HG02763 (cell line): ENCODE measurements around the gene MYO1A.
"Not testable (repeated sequence)": the region's sequence is repeated elsewhere in the genome, so short reads cannot be mapped to it uniquely, and the experiment has no call there.

ENCODE experiments used
- ATAC-seq: cut with Tn5 transposase; IDR thresholded peaks from one replicate; pipeline ENCODE4 v1.9.1; 2021; ENCODE audit warnings: mild to moderate bottlenecking, moderate library complexity; ENCODE audit not compliant: unreplicated experiment

MYO1A gene

GRCh38 chr12:57048423-57049118 lies 1.4 kb downstream of the MYO1A start:
- no peak for ATAC-seq

GRCh38 chr12:57047981-57048380 lies 1.9 kb downstream of the MYO1A start:
- ATAC-seq: no peak

- no peak for ATAC-seq
Observed at GRCh38 chr12:57046947-57047890, 2.7 kb downstream of the MYO1A start.

- ATAC-seq: no peak
Observed at GRCh38 chr12:57046086-57046791, 3.7 kb downstream of the MYO1A start.

GRCh38 chr12:57044889-57045288 lies 5.0 kb downstream of the MYO1A start:
- ATAC-seq: no peak

GRCh38 chr12:57044468-57044867 lies 5.5 kb downstream of the MYO1A start:
- no peak for ATAC-seq

GRCh38 chr12:57042695-57043094 lies 7.2 kb downstream of the MYO1A start:
- no peak for ATAC-seq

GRCh38 chr12:57040750-57041149 lies 9.2 kb downstream of the MYO1A start:
- no peak for ATAC-seq

GRCh38 chr12:57040211-57040610 lies 9.7 kb downstream of the MYO1A start:
- ATAC-seq: no peak

GRCh38 chr12:57039016-57039798 lies 10.7 kb downstream of the MYO1A start:
- ATAC-seq: no peak

- ATAC-seq: no peak
Observed at GRCh38 chr12:57037264-57037663, 12.7 kb downstream of the MYO1A start.

GRCh38 chr12:57033431-57033830 lies 16.5 kb downstream of the MYO1A start:
- no peak for ATAC-seq

GRCh38 chr12:57031789-57032188 lies 18.1 kb downstream of the MYO1A start:
- no peak for ATAC-seq

- no peak for ATAC-seq
Observed at GRCh38 chr12:57031138-57031725, 18.7 kb downstream of the MYO1A start.

GRCh38 chr12:57029457-57029856 lies 20.5 kb downstream of the MYO1A start:
- ATAC-seq: no peak

GRCh38 chr12:57027805-57028153 lies 22.1 kb downstream of the MYO1A start:
- ATAC-seq: no peak

GRCh38 chr12:57027011-57027804 lies 22.7 kb downstream of the MYO1A start:
- ATAC-seq: no peak

- ATAC-seq: no peak
Observed at GRCh38 chr12:57025196-57025595, 24.7 kb downstream of the MYO1A start.

- not testable (repeated sequence) for ATAC-seq
Observed at GRCh38 chr12:57022324-57022723, 27.6 kb downstream of the MYO1A start.
